ENCODE data around the gene AARSD1. TPM values are rescaled to one million over a fixed set of nuclear protein-coding genes. Genes with fewer than 3 reads are reported as not detected.
A peak's percentile ranks its signal among the peaks of the same experiment; 100 is the strongest.

AARSD1 gene
- total RNA-seq, 2 experiments from 2014 or later, result 54.3 to 57.5 TPM

- Mint-ChIP-seq H3K9me3 (no peaks in the 10 kb centered on the region), H3K27ac (no peak overlapping the region), H3K4me1 (ENCODE audit: low read depth) (peaks cover 6% of the 10 kb centered on the region), H3K36me3 (ENCODE audit: low read depth) (no peaks in the 10 kb centered on the region), H3K27me3 (no peaks in the 10 kb centered on the region), H3K4me3 (no peak overlapping the region)
- DNase-seq, result no peak
- ChIA-PET POLR2A (no interaction called here), CTCF (no interaction called here)
- ATAC-seq, result no peak
- intact Hi-C loops (cut with micrococcal nuclease), result no loop called here
- no peak for TF ChIP-seq CTCF (IDR thresholded peaks at IDR 0.05)
Observed at GRCh38 chr17:42971589-42971988, 7.3 kb upstream of the AARSD1 start.

- no peak overlapping the region for H3K27ac Mint-ChIP-seq
- H3K9me3 Mint-ChIP-seq, result no peaks in the 10 kb centered on the region
- ChIA-PET POLR2A (interaction anchor here (0.7 to 1.1 kb wide), 4 partner anchors 16 to 38 kb away, joined by 3 to 4 read pairs (median 3); partner anchors contain the start of gene IFI35), CTCF (interaction anchor here (1.1 kb wide), 1 partner anchor 29 kb away, joined by 4 read pairs; the partner anchor contains the start of gene RPL27)
- DNase-seq (no peak), ATAC-seq (no peak)
- no peak overlapping the region for H3K4me3 Mint-ChIP-seq
- H3K27me3 Mint-ChIP-seq, result no peaks in the 10 kb centered on the region
- H3K36me3 Mint-ChIP-seq (ENCODE audit: low read depth), result peaks cover 5% of the 10 kb centered on the region
- H3K4me1 Mint-ChIP-seq (ENCODE audit: low read depth), result peaks cover 5% of the 10 kb centered on the region
- TF ChIP-seq CTCF (IDR thresholded peaks at IDR 0.05), result no peak
- intact Hi-C loops (cut with micrococcal nuclease), result no loop called here
Observed at GRCh38 chr17:42969001-42969581, 4.8 kb upstream of the AARSD1 start.

- Mint-ChIP-seq H3K36me3 (ENCODE audit: low read depth) (peaks cover 10% of the 10 kb centered on the region), H3K4me1 (ENCODE audit: low read depth) (peaks cover 10% of the 10 kb centered on the region), H3K27ac (no peak overlapping the region), H3K9me3 (no peaks in the 10 kb centered on the region), H3K27me3 (no peaks in the 10 kb centered on the region), H3K4me3 (no peak overlapping the region)
- DNase-seq (no peak), ATAC-seq (no peak)
- no peak for TF ChIP-seq CTCF (IDR thresholded peaks at IDR 0.05)
- CTCF ChIA-PET, result no interaction called here
- POLR2A ChIA-PET, result interaction anchor here (1.1 kb wide), 3 partner anchors 25 to 39 kb away, joined by 3 to 4 read pairs (median 3); partner anchors contain the start of genes IFI35 and RPL27
- intact Hi-C loops (cut with micrococcal nuclease), result no loop called here
Observed at GRCh38 chr17:42967925-42968324, 3.7 kb upstream of the AARSD1 start.

- CTCF ChIA-PET, result interaction anchor here (1.2 kb wide), 1 partner anchor 8 kb away, joined by 4 read pairs; no protein-coding TSS in a partner anchor
- no peak for ATAC-seq
- Mint-ChIP-seq H3K4me3 (no peak overlapping the region), H3K27me3 (no peaks in the 10 kb centered on the region), H3K36me3 (ENCODE audit: low read depth) (peaks cover 51% of the 10 kb centered on the region), H3K27ac (peak overlapping the region; percentile 61), H3K4me1 (ENCODE audit: low read depth) (no peaks in the 10 kb centered on the region), H3K9me3 (no peaks in the 10 kb centered on the region)
- no peak for TF ChIP-seq CTCF (IDR thresholded peaks at IDR 0.05)
- no peak for DNase-seq
- POLR2A ChIA-PET, result interaction anchor here (1.1 to 1.6 kb wide), 2 partner anchors 10 to 26 kb away, joined by 3 to 5 read pairs; partner anchors contain the start of genes AARSD1 and PTGES3L
- intact Hi-C loops (cut with micrococcal nuclease), result no loop called here
Observed at GRCh38 chr17:42953669-42954068, 10.6 kb downstream of the AARSD1 start.

GRCh38 chr17:42950044-42950783, 14.0 kb downstream of the AARSD1 start:
- no peak for DNase-seq
- TF ChIP-seq CTCF (IDR thresholded peaks at IDR 0.05), result no peak
- H3K27ac Mint-ChIP-seq, result no peak overlapping the region
- H3K36me3 Mint-ChIP-seq (ENCODE audit: low read depth), result peaks cover 33% of the 10 kb centered on the region
- ChIA-PET POLR2A (interaction anchor here (1.3 kb wide), 1 partner anchor 102 kb away, joined by 3 read pairs; no protein-coding TSS in a partner anchor), CTCF (no interaction called here)
- H3K9me3 Mint-ChIP-seq, result no peaks in the 10 kb centered on the region
- ATAC-seq, result no peak
- no peak overlapping the region for H3K4me3 Mint-ChIP-seq
- H3K27me3 Mint-ChIP-seq, result no peaks in the 10 kb centered on the region
- H3K4me1 Mint-ChIP-seq (ENCODE audit: low read depth), result no peaks in the 10 kb centered on the region
- intact Hi-C loops (cut with micrococcal nuclease), result no loop called here
